Epidermal melanocyte (primary cell): ENCODE data around the gene SLC6A9.

Experiments
- DNase-seq: peaks from one replicate; pipeline ENCODE4 v3.0.0; 2011; ENCODE audit warnings: low spot score; ENCODE audit not compliant: insufficient read length

Gene SLC6A9

GRCh38 chr1:44031252-44032169 is at the start of gene SLC6A9:
Gene SLC6A9, minus strand, starts transcription at chr1:44031462. Its CDS starts 7,185 bp downstream, at chr1:44024277.
- DNase-seq = no peak

DNA sequence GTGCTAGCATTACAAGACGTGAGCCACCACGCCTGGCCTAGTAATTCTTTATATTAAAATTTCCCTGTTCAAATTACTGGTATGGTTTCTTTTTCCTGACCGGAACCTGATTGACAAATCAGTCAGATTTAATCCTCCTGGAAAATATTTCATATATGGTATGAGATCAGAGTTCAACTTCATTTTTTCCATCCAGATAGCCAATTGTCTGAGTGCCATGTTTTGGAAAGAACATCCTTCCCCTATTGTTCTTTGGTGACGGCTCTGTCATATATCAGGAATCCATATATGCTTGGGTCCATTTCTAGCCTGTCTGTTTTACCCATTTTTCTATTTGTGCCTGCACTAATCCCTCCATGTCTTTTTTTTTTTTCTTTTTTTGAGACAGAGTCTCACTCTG is 48.3 kb upstream of the SLC6A9 start:
- DNase-seq = no peak

GRCh38 chr1:44078104-44078503 is 46.8 kb upstream of the SLC6A9 start:
- DNase-seq = no peak

GRCh38 chr1:44077421-44077820 is 46.2 kb upstream of the SLC6A9 start:
- DNase-seq = no peak

DNA sequence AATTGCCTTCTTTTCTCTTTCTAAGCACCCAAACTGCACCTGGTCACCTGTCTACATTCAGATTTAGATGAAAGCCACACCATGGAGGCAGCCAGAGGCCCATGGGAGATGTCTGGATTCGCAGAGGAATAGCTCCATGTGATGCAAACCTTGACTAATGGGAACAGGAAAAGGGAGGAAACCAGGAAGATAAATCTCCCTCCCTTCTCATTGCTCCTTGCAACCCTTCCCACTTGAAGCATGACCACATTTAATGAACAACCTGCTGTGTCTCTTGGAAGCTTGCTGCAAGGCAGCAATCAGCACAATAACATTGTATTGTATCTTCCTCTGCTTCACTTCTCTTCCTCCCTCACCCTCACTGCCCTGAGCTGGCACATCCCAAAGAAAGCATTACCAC is 44.8 kb upstream of the SLC6A9 start:
- DNase-seq = no peak

DNA sequence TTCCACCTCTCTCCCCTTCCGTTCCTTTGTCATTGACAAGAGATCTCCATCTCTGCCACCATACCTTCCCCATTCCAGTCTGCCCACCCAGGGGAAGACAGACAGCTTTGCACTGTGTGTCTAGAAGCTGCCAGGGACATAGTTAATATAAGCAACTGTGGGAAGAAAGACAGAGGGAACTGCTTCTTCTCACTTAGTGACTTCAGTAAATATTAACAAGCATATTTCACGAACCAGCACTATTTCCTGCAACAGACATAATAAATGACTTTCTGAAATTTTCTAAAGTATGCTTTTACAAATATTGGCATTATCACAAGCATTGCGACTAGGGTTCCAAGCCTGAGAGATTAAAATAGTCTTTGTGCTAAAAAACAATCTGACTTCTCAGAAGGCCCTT is 43.2 kb upstream of the SLC6A9 start:
- no peak for DNase-seq

DNA sequence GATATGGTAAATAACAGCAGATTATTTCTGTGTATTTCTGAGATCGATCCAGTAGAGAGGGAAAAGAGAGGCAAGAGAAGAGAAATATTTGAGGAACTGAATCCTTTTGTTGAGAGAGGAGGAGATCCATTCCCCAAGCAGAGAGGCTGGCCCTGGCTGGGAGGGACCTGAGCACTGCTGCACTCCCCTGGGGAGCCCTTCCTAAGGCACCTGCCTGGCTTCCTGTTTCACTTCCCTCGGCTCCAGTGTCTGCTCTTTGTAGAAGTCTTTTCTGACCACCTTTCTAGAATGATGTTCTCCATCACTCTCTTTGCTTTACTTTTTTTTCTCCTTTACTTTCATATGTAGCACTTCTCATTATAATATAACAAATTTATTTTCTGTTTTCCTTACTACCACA is 42.3 kb upstream of the SLC6A9 start:
- no peak for DNase-seq

DNA sequence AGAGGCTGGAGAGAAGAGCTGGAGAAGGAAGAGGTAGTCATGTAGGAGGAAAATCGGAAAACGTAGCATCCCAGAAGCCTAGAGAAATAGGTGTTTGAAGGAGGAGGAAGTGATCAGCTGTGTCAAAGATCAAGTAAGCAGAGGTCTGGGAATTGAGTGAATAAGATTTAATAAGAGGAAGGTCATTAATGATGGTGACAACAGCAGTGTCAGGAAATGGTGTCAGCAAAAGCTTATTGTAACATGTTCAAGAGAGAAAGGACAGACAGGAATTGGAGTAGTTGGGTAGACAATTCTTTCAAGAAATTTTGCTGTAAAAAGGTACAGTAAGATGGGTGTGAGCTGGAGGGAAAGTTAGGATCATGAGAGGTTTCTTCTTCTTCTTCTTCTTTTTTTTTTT is 41.6 kb upstream of the SLC6A9 start:
- no peak for DNase-seq

- no peak for DNase-seq
These were observed 40.9 kb upstream of the SLC6A9 start for GRCh38 chr1:44072204-44072603.

GRCh38 chr1:44071461-44071860 is 40.2 kb upstream of the SLC6A9 start:
- DNase-seq = no peak

DNA sequence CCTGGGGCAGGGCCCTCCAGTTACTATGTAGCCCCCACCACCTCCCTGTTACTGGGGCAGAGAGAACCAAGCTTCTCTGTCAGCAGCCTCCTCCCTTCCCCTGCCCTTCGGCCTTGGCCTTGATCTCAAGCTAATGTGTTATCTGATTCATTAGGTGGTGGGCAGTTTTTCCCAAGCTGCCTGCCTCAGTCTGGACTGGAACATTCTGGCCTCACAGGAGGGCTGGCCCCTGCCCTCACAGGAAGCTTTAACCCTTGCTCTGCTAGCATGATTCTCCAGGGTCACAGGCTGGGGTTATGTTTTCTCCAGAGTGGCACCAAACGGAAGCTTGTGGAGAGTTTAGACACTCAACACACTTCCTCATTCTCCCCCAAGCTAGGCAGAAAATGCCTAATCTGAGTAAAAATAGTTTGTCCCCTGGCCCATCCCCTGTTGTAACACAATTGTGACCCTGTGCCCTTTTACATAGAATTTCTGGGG is 37.2 kb upstream of the SLC6A9 start:
- no peak for DNase-seq

DNA sequence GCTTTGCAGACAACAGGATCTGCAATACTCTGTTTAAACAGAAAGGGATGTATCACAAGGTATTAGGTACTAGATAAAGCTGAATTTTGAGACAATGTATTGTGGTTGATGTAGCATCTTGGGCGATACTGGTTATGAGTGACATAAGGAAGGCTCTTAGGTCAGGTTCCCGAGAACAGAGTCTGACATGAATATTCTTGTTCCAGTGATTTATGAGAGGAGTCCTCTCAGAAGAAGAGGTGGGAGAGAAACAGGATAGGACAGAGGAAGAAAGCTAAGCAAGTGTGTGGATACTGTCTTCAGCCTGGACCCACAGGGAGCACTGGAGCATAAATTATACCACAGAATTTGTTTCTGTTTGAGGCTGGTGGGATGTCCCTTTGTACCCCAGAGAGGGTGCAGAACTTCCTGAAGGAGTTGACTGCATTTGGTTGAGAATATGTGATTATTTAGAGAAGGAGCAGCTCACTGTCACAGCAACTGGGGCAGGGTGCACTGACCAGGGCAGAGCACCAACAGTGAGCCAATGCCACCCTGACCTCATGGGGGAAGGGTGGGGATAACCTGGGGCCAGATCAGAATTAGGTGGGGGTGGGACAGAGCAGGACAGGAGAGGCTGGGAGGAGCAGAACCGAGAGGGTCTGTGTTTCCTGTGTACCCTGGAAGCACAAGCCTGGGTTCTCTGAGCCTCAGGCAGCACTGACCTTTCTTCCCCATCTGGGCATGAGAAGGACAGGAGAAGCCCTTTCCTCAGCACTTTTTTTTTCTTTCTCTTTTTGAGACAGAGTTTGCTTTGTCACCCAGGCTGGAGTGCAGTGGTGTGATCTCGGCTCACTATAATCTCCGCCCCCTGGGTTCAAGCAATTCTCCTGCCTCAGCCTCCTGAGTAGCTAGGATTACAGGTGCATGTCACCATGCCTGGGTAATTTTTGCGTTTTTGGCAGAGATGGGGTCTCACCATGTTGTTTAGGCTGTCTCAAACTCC is 36.3 kb upstream of the SLC6A9 start:
- DNase-seq = no peak

DNA sequence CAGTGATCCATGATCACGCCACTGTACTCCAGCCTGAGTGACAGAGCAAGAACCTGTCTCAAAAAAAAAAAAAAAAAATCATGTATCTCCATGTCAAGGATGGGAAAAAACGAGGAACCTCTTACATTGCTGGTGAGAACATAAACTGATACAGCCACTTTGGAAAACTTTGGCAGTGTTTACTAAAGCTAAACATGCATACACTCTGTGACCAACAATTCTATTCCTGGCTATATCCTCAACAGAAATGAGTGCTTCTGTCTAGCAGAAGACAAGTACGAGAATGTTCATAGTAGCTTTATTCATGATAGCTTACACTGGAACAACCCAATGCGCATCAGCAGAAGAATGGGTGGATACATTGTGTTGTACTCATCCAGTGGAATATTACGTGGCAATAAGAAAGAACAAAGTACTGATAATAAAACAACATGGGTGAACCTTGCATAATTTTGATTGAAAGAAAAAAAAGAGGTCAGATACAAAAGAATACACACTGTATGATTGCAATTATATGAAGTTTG is 31.5 kb upstream of the SLC6A9 start:
- no peak for DNase-seq

DNA sequence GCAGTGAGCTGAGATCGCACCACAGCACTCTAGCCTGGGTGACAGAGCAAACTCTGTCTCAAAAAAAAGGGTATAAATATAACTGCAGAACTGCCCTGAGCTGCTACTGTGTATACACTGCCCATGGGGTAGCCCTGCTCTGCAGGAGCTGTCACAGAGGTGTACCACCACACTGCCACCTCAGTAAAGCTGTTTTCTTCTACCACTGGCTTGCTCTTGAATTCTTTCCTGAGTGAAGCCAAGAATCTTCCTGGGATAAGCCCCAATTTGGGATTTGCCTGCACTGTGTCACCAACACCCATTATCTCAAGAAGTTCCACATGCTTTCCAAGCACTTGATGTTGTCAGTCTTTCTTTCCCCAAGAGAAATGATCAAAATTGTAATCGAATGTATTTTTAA is 30.6 kb upstream of the SLC6A9 start:
- DNase-seq = no peak

- no peak for DNase-seq
These were observed 29.6 kb upstream of the SLC6A9 start for GRCh38 chr1:44060830-44061267.

GRCh38 chr1:44059664-44060355 is 28.5 kb upstream of the SLC6A9 start:
- no peak for DNase-seq

- DNase-seq = no peak
These were observed 27.9 kb upstream of the SLC6A9 start for GRCh38 chr1:44059212-44059611.

DNA sequence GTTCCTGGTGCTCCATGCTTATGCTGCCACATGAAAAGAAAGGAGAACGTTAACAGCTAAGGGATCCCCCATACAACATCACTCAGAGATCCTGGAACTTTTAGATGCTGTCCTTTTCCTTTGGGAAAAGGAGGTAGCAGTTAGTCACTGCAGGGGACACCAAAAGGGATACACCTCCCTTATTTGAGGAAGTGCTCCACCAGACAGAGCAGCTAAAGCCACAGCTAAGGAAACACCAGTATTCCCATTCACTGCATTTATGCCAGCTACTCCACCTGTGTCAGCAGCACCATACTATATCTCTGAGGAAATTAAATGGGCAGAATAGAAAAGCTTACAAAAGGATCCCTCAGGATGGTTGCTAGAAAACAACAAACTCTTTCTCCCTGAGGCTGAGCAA is 26.0 kb upstream of the SLC6A9 start:
- no peak for DNase-seq

DNA sequence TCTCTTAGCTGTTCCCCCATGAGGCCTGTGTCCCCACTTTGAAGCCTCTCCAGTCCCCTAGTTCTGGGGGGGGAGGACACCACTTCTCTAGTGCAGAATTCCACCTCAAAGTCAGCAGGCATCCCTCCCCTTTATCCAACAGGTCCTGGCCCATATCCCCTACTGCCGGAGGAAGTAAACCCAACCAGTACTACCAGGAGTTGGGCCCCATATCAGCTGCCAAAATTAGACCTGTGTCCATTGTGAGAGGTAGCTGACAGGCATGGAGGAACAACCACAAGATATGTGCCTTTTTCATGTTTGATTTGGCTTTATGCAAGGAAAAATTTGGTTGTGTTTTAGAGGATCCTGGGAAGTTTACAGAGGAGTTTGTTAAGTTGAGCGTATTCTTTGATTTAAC is 22.1 kb upstream of the SLC6A9 start:
- no peak for DNase-seq

DNA sequence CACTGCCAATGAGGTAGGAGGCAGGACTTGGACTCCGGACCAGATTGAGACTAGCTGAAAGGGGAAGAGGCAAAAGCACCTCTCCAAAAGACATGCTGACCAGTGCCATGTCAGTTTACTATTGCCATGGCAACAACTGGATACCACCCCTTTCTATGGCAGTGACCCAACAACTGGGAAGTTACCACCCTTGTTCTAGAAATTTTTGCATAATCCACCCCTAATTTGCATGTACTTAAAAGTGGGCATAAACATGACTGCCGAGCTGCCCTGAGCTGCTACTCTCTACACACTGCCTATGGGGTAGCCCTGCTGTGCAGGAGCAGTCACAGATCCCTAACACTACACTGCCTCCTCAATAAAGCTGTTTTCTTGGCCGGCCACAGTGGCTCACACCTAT is 19.0 kb upstream of the SLC6A9 start:
- no peak for DNase-seq

GRCh38 chr1:44049839-44050238 is 18.6 kb upstream of the SLC6A9 start:
- DNase-seq = no peak
